MM.1S (cell line): ENCODE results near the gene CDH12.

Experiments
- DNase-seq: peaks from one replicate; pipeline ENCODE4 v3.0.0-alpha.2; 2015
- H2AFZ ChIP-seq: fragments of 300-600 bp; sonication (generic); 2 replicates; pipeline ENCODE4 v1.6.0; 2016; ENCODE audit warnings: antibody characterized with exemption, low read length
- H3F3A ChIP-seq: fragments of 300-600 bp; sonication (generic); 2 replicates; pipeline ENCODE4 v1.6.1; 2016; ENCODE audit warnings: mild to moderate bottlenecking, antibody characterized with exemption, low read length, moderate library complexity, mixed read lengths; ENCODE audit not compliant: insufficient read depth
- H3K27ac ChIP-seq: fragments of 300-600 bp; sonication (generic); 2 replicates; pipeline ENCODE4 v1.5.1; 2016; ENCODE audit warnings: mild to moderate bottlenecking, low read length
- H3K27me3 ChIP-seq: fragments of 300-600 bp; sonication (generic); replicated peaks from 2 replicates; pipeline ENCODE4 v1.6.0; 2016; ENCODE audit warnings: low read length; ENCODE audit not compliant: insufficient read depth
- H3K36me3 ChIP-seq: fragments of 300-600 bp; sonication (generic); replicated peaks from 2 replicates; pipeline ENCODE4 v1.6.1; 2016; ENCODE audit warnings: mild to moderate bottlenecking, low read length, mixed read lengths; ENCODE audit not compliant: insufficient read depth
- H3K4me1 ChIP-seq: fragments of 300-600 bp; sonication (generic); 2 replicates; pipeline ENCODE4 v1.6.1; 2016; ENCODE audit warnings: low read length, mixed read lengths
- H3K4me2 ChIP-seq: fragments of 300-600 bp; sonication (generic); 2 replicates; pipeline ENCODE4 v1.6.0; 2016; ENCODE audit warnings: low read depth, low read length
- H3K4me3 ChIP-seq: fragments of 300-600 bp; sonication (generic); 2 replicates; pipeline ENCODE4 v1.5.1; 2016; ENCODE audit warnings: low read length, mixed read lengths
- H3K79me2 ChIP-seq: fragments of 300-600 bp; sonication (generic); 2 replicates; pipeline ENCODE4 v1.6.1; 2016; ENCODE audit warnings: mixed run types, low read length, mixed read lengths
- H3K9ac ChIP-seq: fragments of 300-600 bp; sonication (generic); 2 replicates; pipeline ENCODE4 v1.6.1; 2016; ENCODE audit warnings: low read length, mixed read lengths
- H3K9me2 ChIP-seq: fragments of 300-600 bp; sonication (generic); replicated peaks from 2 replicates; pipeline ENCODE4 v1.6.1; 2016; ENCODE audit warnings: mild to moderate bottlenecking, low read length, mixed read lengths; ENCODE audit not compliant: insufficient read depth
- H3K9me3 ChIP-seq: fragments of 300-600 bp; sonication (generic); replicated peaks from 2 replicates; pipeline ENCODE4 v1.6.1; 2016; ENCODE audit warnings: mild to moderate bottlenecking, low read length, mixed read lengths; ENCODE audit not compliant: insufficient read depth
- H4K20me1 ChIP-seq: fragments of 300-600 bp; sonication (generic); 2 replicates; pipeline ENCODE4 v1.6.1; 2016; ENCODE audit warnings: mild to moderate bottlenecking, low read length, moderate library complexity, mixed read lengths; ENCODE audit not compliant: insufficient read depth
- CTCF ChIP-seq: fragments of 300-600 bp; sonication (generic); IDR thresholded peaks from 2 replicates; pipeline ENCODE4 v1.5.1; 2016; ENCODE audit warnings: antibody characterized with exemption, low read length, mixed read lengths
- EZH2 ChIP-seq: fragments of 300-600 bp; sonication (generic); optimal IDR thresholded peaks from 2 replicates; pipeline ENCODE3; 2017; ENCODE audit warnings: low read depth, mild to moderate bottlenecking, antibody characterized with exemption, low read length, mixed read lengths
- EZH2phosphoT487 ChIP-seq: fragments of 300-600 bp; sonication (generic); IDR thresholded peaks from 2 replicates; pipeline ENCODE4 v1.6.1; 2018; ENCODE audit warnings: antibody characterized with exemption, low read length

The CDH12 gene

GRCh38 chr5:21784487-21784886 lies 1068.7 kb downstream of the CDH12 start:
- no peak overlapping the region for H3K4me2 ChIP-seq
- H3K27me3 ChIP-seq: no peaks in the 10 kb centered on the region
- no peaks in the 10 kb centered on the region for H3K9me3 ChIP-seq
- no peaks in the 10 kb centered on the region for H4K20me1 ChIP-seq
- H3F3A ChIP-seq: no peaks in the 10 kb centered on the region
- H2AFZ ChIP-seq: no peak overlapping the region
- no peaks in the 10 kb centered on the region for H3K36me3 ChIP-seq
- TF ChIP-seq EZH2 (no peak), CTCF (no peak), EZH2phosphoT487 (no peak)
- DNase-seq: no peak
- H3K79me2 ChIP-seq: no peaks in the 10 kb centered on the region
- no peak overlapping the region for H3K4me3 ChIP-seq
- no peak overlapping the region for H3K27ac ChIP-seq
- H3K4me1 ChIP-seq: no peaks in the 10 kb centered on the region
- no peak overlapping the region for H3K9ac ChIP-seq
- H3K9me2 ChIP-seq: no peaks in the 10 kb centered on the region

- no peak for DNase-seq
These were observed 1070.0 kb downstream of the CDH12 start for GRCh38 chr5:21783074-21783679.

GRCh38 chr5:21776466-21776865 lies 1076.7 kb downstream of the CDH12 start:
- H3K79me2 ChIP-seq: no peaks in the 10 kb centered on the region
- H3K27me3 ChIP-seq: no peaks in the 10 kb centered on the region
- H3K36me3 ChIP-seq: no peaks in the 10 kb centered on the region
- H3K4me1 ChIP-seq: no peaks in the 10 kb centered on the region
- DNase-seq: no peak
- H3K4me3 ChIP-seq: no peak overlapping the region
- H4K20me1 ChIP-seq: no peaks in the 10 kb centered on the region
- TF ChIP-seq EZH2 (no peak), CTCF (no peak), EZH2phosphoT487 (no peak)
- no peaks in the 10 kb centered on the region for H3K9me3 ChIP-seq
- H3K9ac ChIP-seq: no peak overlapping the region
- no peak overlapping the region for H3K27ac ChIP-seq
- H2AFZ ChIP-seq: no peak overlapping the region
- H3K4me2 ChIP-seq: no peak overlapping the region
- no peaks in the 10 kb centered on the region for H3F3A ChIP-seq
- no peaks in the 10 kb centered on the region; the same call in 1 of the 2 replicates for H3K9me2 ChIP-seq

More at GRCh38 chr5:21783074-21783679, 1070.0 kb downstream of the CDH12 start:
- Histone ChIP-seq H3K9me3 (no peaks in the 10 kb centered on the region), H3K9ac (no peak overlapping the region), H3K4me1 (no peaks in the 10 kb centered on the region), H3K27ac (no peak overlapping the region), H3F3A (no peaks in the 10 kb centered on the region), H4K20me1 (no peaks in the 10 kb centered on the region), H3K36me3 (no peaks in the 10 kb centered on the region), H3K9me2 (no peaks in the 10 kb centered on the region), H3K4me3 (no peak overlapping the region), H3K4me2 (no peak overlapping the region), H3K27me3 (no peaks in the 10 kb centered on the region), H2AFZ (no peak overlapping the region), H3K79me2 (no peaks in the 10 kb centered on the region)
- TF ChIP-seq EZH2 (no peak), EZH2phosphoT487 (no peak), CTCF (no peak)
